Measurements from ENCODE around the gene DPT. TPM values are rescaled to one million over a fixed set of nuclear protein-coding genes. Genes with fewer than 3 reads are reported as not detected.

The DPT gene
- total and polyA plus RNA-seq, 3 donors from 2014 or later, result 6.9 to 78.7 (median 8.2) TPM

- WGBS, 2 donors, result 87 to 91% methylated on average over 1 of the region's 1 CpG
- intact Hi-C loops (cut with DNase I; ENCODE audit: low total_unique reads), result no loop called here
- no peak for DNase-seq
- Histone ChIP-seq H3K9me3 (no peaks in the 10 kb centered on the region), H3K4me3 (no peak overlapping the region), H3K36me3 (ENCODE audit: low read depth, missing control alignments) (no peaks in the 10 kb centered on the region), H3K27ac (no peak overlapping the region), H3K27me3 (no peaks in the 10 kb centered on the region), H3K4me1 (no peaks in the 10 kb centered on the region)
- TF ChIP-seq CTCF (IDR thresholded peaks at IDR 0.05) (no peak), POLR2A (IDR thresholded peaks at IDR 0.05) (no peak)
These were observed 13.4 kb upstream of the DPT start for GRCh38 chr1:168742386-168742785.

- TF ChIP-seq CTCF (IDR thresholded peaks at IDR 0.05) (no peak), POLR2A (IDR thresholded peaks at IDR 0.05) (no peak)
- intact Hi-C loops (cut with DNase I; ENCODE audit: low total_unique reads), result no loop called here
These were observed 10.9 kb upstream of the DPT start for GRCh38 chr1:168739908-168740307.

GRCh38 chr1:168736520-168736919 lies 7.5 kb upstream of the DPT start:
- no peak for DNase-seq
- intact Hi-C loops (cut with DNase I; ENCODE audit: low total_unique reads), result no loop called here
- H3K9me3 ChIP-seq, result no peaks in the 10 kb centered on the region

More at GRCh38 chr1:168739908-168740307, 10.9 kb upstream of the DPT start:
- no peaks in the 10 kb centered on the region for H3K9me3 ChIP-seq
- H3K36me3 ChIP-seq (ENCODE audit: low read depth, missing control alignments), result no peaks in the 10 kb centered on the region
- 92 to 95% methylated on average over 4 of the region's 4 CpGs for WGBS, 2 donors
- H3K27ac ChIP-seq, result no peak overlapping the region
- no peak for DNase-seq
- no peak overlapping the region for H3K4me3 ChIP-seq
- no peaks in the 10 kb centered on the region for H3K4me1 ChIP-seq
- no peaks in the 10 kb centered on the region for H3K27me3 ChIP-seq

GRCh38 chr1:168735974-168736373 lies 7.0 kb upstream of the DPT start:
- Histone ChIP-seq H3K27ac (no peak overlapping the region), H3K27me3 (no peaks in the 10 kb centered on the region), H3K36me3 (ENCODE audit: low read depth, missing control alignments) (no peaks in the 10 kb centered on the region), H3K4me1 (no peaks in the 10 kb centered on the region), H3K4me3 (no peak overlapping the region), H3K9me3 (no peaks in the 10 kb centered on the region)
- DNase-seq, result no peak
- TF ChIP-seq CTCF (IDR thresholded peaks at IDR 0.05) (no peak), POLR2A (IDR thresholded peaks at IDR 0.05) (no peak)
- intact Hi-C loops (cut with DNase I; ENCODE audit: low total_unique reads), result no loop called here
- 78 to 79% methylated on average over 5 of the region's 5 CpGs for WGBS, 2 donors

More at GRCh38 chr1:168736520-168736919, 7.5 kb upstream of the DPT start:
- H3K36me3 ChIP-seq (ENCODE audit: low read depth, missing control alignments), result no peaks in the 10 kb centered on the region
- no peak for TF ChIP-seq CTCF (IDR thresholded peaks at IDR 0.05)
- TF ChIP-seq POLR2A (IDR thresholded peaks at IDR 0.05), result no peak
- no peak overlapping the region for H3K4me3 ChIP-seq
- H3K4me1 ChIP-seq, result no peaks in the 10 kb centered on the region
- no peaks in the 10 kb centered on the region for H3K27me3 ChIP-seq
- no peak overlapping the region for H3K27ac ChIP-seq
- whole genome bisulfite sequencing, 2 donors, result 62 to 63% methylated on average over 6 of the region's 6 CpGs

GRCh38 chr1:168734946-168735345 lies 5.9 kb upstream of the DPT start:
- H3K36me3 ChIP-seq (ENCODE audit: low read depth, missing control alignments), result no peaks in the 10 kb centered on the region
- no peaks in the 10 kb centered on the region for H3K27me3 ChIP-seq
- TF ChIP-seq POLR2A (IDR thresholded peaks at IDR 0.05), result no peak
- no peak for TF ChIP-seq CTCF (IDR thresholded peaks at IDR 0.05)
- no peak overlapping the region for H3K27ac ChIP-seq
- WGBS, 2 donors, result 82 to 86% methylated on average over 1 of the region's 1 CpG
- no peaks in the 10 kb centered on the region for H3K4me1 ChIP-seq
- peak; percentile 31 for DNase-seq
- intact Hi-C loops (cut with DNase I; ENCODE audit: low total_unique reads), result no loop called here
- no peak overlapping the region for H3K4me3 ChIP-seq
- H3K9me3 ChIP-seq, result no peaks in the 10 kb centered on the region

Measured in testis (tissue), 3 donors.